Stomach (tissue), 4 donors: ENCODE measurements around the gene RAB6D.
"Not testable (repeated sequence)": the region's sequence is repeated elsewhere in the genome, so short reads cannot be mapped to it uniquely, and the experiment has no call there.

Experiments
- CTCF ChIP-seq, 7 experiments: fragments of 450-650 bp in 4 of 7; fragments of 200-600 bp in 3 of 7; sonication (generic) in 3 of 7; IDR thresholded peaks; one replicate each; pipeline ENCODE4 v1.5.1; 2016 to 2019; ENCODE audit warnings: antibody characterized with exemption in 7 of 7, control low read depth in 2 of 7, mild to moderate bottlenecking in 1 of 7
- POLR2A ChIP-seq, 4 donors: fragments of 450-650 bp; IDR thresholded peaks; one replicate each; pipeline ENCODE4 v1.6.1; 2016; ENCODE audit warnings: antibody characterized with exemption in 4 of 4, control low read depth in 2 of 4, mild to moderate bottlenecking in 1 of 4, moderate library complexity in 1 of 4
- POLR2AphosphoS5 ChIP-seq, 3 donors: sonication (generic); formaldehyde crosslinking; IDR thresholded peaks; one replicate each; pipeline ENCODE4 v1.6.1; 2016; ENCODE audit warnings: antibody characterized with exemption in 3 of 3

- not testable (repeated sequence) for TF ChIP-seq POLR2A, POLR2AphosphoS5, CTCF (IDR thresholded peaks at IDR 0.05)
Measured at GRCh38 chr2:131395024-131395645, 31.2 kb upstream of the RAB6D start.
